LNCAP (cell line): ENCODE data around the gene TAS2R1.

Experiments
- TF ChIP-seq, protein P1 (sequence below): fragments of 450-650 bp; IDR thresholded peaks from 2 replicates; pipeline ENCODE4 v1.5.1; 2017; ENCODE audit warnings: mild to moderate bottlenecking

TAS2R1 gene

DNA sequence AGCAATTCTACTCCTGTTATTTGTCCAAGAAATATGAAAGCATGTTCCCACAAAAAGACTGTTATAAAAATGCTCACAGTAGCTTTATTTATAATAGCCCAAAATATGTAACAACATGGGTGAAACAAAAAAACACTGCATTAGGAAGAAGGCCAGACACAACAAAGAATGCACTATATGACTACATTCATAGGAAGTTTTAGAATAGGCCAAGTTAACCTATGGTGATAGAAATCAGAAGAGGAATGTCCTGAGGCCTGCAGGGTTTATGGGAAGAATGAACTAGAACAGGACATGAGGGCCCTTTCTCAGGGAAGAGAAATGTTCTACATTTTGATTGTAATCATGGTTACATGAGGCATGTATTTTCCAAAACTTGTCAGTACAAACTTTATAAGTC, 24.7 kb upstream of the TAS2R1 start:
- TF ChIP-seq, protein P1, sequence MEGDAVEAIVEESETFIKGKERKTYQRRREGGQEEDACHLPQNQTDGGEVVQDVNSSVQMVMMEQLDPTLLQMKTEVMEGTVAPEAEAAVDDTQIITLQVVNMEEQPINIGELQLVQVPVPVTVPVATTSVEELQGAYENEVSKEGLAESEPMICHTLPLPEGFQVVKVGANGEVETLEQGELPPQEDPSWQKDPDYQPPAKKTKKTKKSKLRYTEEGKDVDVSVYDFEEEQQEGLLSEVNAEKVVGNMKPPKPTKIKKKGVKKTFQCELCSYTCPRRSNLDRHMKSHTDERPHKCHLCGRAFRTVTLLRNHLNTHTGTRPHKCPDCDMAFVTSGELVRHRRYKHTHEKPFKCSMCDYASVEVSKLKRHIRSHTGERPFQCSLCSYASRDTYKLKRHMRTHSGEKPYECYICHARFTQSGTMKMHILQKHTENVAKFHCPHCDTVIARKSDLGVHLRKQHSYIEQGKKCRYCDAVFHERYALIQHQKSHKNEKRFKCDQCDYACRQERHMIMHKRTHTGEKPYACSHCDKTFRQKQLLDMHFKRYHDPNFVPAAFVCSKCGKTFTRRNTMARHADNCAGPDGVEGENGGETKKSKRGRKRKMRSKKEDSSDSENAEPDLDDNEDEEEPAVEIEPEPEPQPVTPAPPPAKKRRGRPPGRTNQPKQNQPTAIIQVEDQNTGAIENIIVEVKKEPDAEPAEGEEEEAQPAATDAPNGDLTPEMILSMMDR: no peak

GRCh38 chr5:9653811-9654210, 23.7 kb upstream of the TAS2R1 start:
- TF ChIP-seq, protein P1: no peak

- TF ChIP-seq, protein P1: no peak
These were observed 22.9 kb upstream of the TAS2R1 start for GRCh38 chr5:9653061-9653460.

DNA sequence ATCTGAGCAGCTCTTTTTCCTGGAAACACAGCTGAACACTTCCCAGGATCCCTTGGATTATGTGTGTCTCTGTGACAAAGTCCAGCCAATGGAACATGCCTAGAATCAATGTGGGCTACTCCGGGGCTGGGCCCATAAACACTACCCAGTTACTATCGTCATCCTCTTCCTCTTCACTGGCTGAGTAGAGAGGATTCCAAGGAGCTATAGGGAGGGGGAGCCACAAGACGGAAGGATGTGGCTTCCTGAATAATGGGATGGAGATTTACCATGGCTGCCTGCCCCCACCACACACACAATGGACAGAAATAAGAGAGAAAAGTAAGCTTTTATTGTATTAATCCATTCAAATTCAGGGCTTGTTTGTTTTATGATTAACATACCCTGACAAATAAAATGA, 22.1 kb upstream of the TAS2R1 start:
- TF ChIP-seq, protein P1: no peak

DNA sequence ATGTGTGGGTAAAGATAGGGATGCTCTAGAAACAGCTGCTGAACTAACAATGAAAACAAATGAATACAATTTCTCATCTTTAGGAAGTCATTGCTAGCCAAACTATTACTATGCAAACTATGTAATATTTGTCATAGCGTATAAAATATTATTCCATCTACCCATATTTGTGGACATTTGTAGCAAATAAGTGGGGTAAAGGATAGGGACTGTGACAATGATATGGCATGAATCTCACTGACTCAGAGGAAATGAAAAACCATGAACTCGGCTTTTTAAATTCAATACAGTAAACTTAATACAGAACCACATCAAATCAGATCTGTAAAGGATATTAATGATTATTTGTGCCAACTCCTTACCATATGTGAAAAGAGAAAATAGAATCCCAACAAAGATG, 16.7 kb upstream of the TAS2R1 start:
- TF ChIP-seq, protein P1: no peak

GRCh38 chr5:9644630-9645029, 14.5 kb upstream of the TAS2R1 start:
- TF ChIP-seq, protein P1: no peak

GRCh38 chr5:9642621-9643020, 12.5 kb upstream of the TAS2R1 start:
- TF ChIP-seq, protein P1: no peak

- TF ChIP-seq, protein P1: no peak
These were observed 11.7 kb upstream of the TAS2R1 start for GRCh38 chr5:9641806-9642355.
